Gastrocnemius medialis (tissue), 4 donors: ENCODE measurements around the gene DYNLRB1. TPM values are rescaled to one million over a fixed set of nuclear protein-coding genes. Genes with fewer than 3 reads are reported as not detected.

Experiments
- ATAC-seq, 2 donors: fragments of 150-250 bp; one replicate each; pipeline ENCODE4 v1.9.1; 2016
- DNase-seq, 2 donors: peaks; one replicate each; pipeline ENCODE4 v3.0.0-alpha.2; 2019
- H3K27ac ChIP-seq, 4 donors: fragments of 200-600 bp; sonication (generic); 1 replicate in 1 of 4; 2 replicates in 3 of 4; pipeline ENCODE4 v1.5.1; 2016 to 2018; ENCODE audit warnings: mild to moderate bottlenecking in 2 of 4, moderate library complexity in 1 of 4
- H3K27me3 ChIP-seq, 3 donors: fragments of 200-600 bp; sonication (generic) in 2 of 3; 1 replicate in 1 of 3; 2 replicates in 2 of 3; pipeline versions ENCODE4 v1.5.1 to v1.6.0; 2016 to 2019; ENCODE audit warnings: mild to moderate bottlenecking in 1 of 3, moderate library complexity in 1 of 3
- H3K36me3 ChIP-seq, 2 donors: fragments of 200-600 bp; sonication (generic) in 1 of 2; one replicate each; pipeline ENCODE4 v1.5.1; 2017 to 2018
- H3K4me1 ChIP-seq, 2 donors: fragments of 200-600 bp; sonication (generic) in 1 of 2; one replicate each; pipeline ENCODE4 v1.5.1; 2016 to 2017; ENCODE audit warnings: mild to moderate bottlenecking in 2 of 2
- H3K4me3 ChIP-seq, 4 donors: fragments of 200-600 bp; sonication (generic) in 3 of 4; 1 replicate in 1 of 4; 2 replicates in 3 of 4; pipeline ENCODE4 v1.5.1; 2016 to 2019; ENCODE audit warnings: mild to moderate bottlenecking in 2 of 4
- H3K9me3 ChIP-seq, 3 donors: fragments of 200-600 bp; sonication (generic) in 2 of 3; 1 replicate in 1 of 3; 2 replicates in 2 of 3; pipeline ENCODE4 v1.5.1; 2016 to 2019
- POLR2A ChIP-seq, 2 donors: fragments of 450-650 bp; IDR thresholded peaks; one replicate each; pipeline ENCODE4 v1.6.1; 2017; ENCODE audit warnings: antibody characterized with exemption in 2 of 2, mild to moderate bottlenecking in 2 of 2, moderate library complexity in 2 of 2
- in situ Hi-C, 4 donors: fragments of 200-750 bp; cut with MboI; loops; one replicate each; pipeline versions ENCODE4 v1.15.0 to v1.8.0; 2017; ENCODE audit warnings: low sequenced_read_pairs in 4 of 4
- intact Hi-C: fragments of 100-400 bp; cut with DNase I; formaldehyde crosslinking; loops from one replicate; pipeline ENCODE4 v1.15.1; 2023; ENCODE audit warnings: low total_unique reads
- total RNA-seq, 4 donors: library from RNA; depleted of rRNA; stranded (reverse); fragments of >200 nt; gene quantifications; one replicate each; pipeline versions ENCODE4 v1.1.0 to v1.2.3, GENCODE V29; 2016
- TF ChIP-seq, protein P1 (sequence below), 5 experiments: fragments of 450-650 bp in 3 of 5; fragments of 200-600 bp in 2 of 5; sonication (generic) in 2 of 5; IDR thresholded peaks in 4 of 5; conservative IDR thresholded peaks in 1 of 5; 1 replicate in 4 of 5; 2 replicates in 1 of 5; pipeline ENCODE4 v1.5.1; 2016 to 2019; ENCODE audit warnings: antibody characterized with exemption in 5 of 5, mild to moderate bottlenecking in 3 of 5, moderate library complexity in 3 of 5

DYNLRB1 gene
- total RNA-seq, 4 donors from 2014 or later, result 115 to 216 (median 142) TPM

GRCh38 chr20:34558320-34559218 lies 42.3 kb downstream of the DYNLRB1 start, which contains the start of gene MAP1LC3A:
TSS of gene MAP1LC3A (plus strand) at chr20:34558718. CDS start at chr20:34558869, 151 bp downstream.
- in situ Hi-C loops (no loop called here), intact Hi-C loops (loop anchor here (1.0 kb wide), 1 partner anchor 146 kb away; the partner anchor contains the start of gene TP53INP2)
- peak; percentile 74 to 84 for TF ChIP-seq POLR2A (IDR thresholded peaks at IDR 0.05)
- TF ChIP-seq, protein P1, sequence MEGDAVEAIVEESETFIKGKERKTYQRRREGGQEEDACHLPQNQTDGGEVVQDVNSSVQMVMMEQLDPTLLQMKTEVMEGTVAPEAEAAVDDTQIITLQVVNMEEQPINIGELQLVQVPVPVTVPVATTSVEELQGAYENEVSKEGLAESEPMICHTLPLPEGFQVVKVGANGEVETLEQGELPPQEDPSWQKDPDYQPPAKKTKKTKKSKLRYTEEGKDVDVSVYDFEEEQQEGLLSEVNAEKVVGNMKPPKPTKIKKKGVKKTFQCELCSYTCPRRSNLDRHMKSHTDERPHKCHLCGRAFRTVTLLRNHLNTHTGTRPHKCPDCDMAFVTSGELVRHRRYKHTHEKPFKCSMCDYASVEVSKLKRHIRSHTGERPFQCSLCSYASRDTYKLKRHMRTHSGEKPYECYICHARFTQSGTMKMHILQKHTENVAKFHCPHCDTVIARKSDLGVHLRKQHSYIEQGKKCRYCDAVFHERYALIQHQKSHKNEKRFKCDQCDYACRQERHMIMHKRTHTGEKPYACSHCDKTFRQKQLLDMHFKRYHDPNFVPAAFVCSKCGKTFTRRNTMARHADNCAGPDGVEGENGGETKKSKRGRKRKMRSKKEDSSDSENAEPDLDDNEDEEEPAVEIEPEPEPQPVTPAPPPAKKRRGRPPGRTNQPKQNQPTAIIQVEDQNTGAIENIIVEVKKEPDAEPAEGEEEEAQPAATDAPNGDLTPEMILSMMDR (IDR thresholded peaks at IDR 0.05 in 4 of 5, conservative IDR thresholded peaks at IDR 0.05 in 1 of 5), result no peak
- DNase-seq (peak; percentile 94), ATAC-seq (peak; percentile 92 to 93)
- no peaks in the 10 kb centered on the region for H3K9me3 ChIP-seq
- no peaks in the 10 kb centered on the region for H3K27me3 ChIP-seq
- H3K27ac ChIP-seq, result peak within 1 kb of the TSS; percentile 81 to 90 (median 86)
- no peaks in the 10 kb centered on the region for H3K36me3 ChIP-seq
- H3K4me3 ChIP-seq, result peak within 1 kb of the TSS; percentile 65 to 97 (median 85)
- H3K4me1 ChIP-seq, result peaks cover 3 to 5% of the 10 kb centered on the region in 2 donors

- Histone ChIP-seq H3K27ac (peak overlapping the region; percentile 81 to 90 (median 86)), H3K27me3 (no peaks in the 10 kb centered on the region), H3K36me3 (no peaks in the 10 kb centered on the region), H3K9me3 (no peaks in the 10 kb centered on the region), H3K4me1 (peaks cover 0 to 6% of the 10 kb centered on the region in 2 donors), H3K4me3 (peak overlapping the region; percentile 65 to 97 (median 85))
- intact Hi-C loops (no loop called here), in situ Hi-C loops (no loop called here)
- ATAC-seq (peak; percentile 2 to 16), DNase-seq (peak in 1 of 2 donors; percentile 19)
- TF ChIP-seq, protein P1 (IDR thresholded peaks at IDR 0.05 in 4 of 5, conservative IDR thresholded peaks at IDR 0.05 in 1 of 5), result no peak
- TF ChIP-seq POLR2A (IDR thresholded peaks at IDR 0.05), result no peak
Observed at GRCh38 chr20:34559311-34560140, 43.3 kb downstream of the DYNLRB1 start.

DNA sequence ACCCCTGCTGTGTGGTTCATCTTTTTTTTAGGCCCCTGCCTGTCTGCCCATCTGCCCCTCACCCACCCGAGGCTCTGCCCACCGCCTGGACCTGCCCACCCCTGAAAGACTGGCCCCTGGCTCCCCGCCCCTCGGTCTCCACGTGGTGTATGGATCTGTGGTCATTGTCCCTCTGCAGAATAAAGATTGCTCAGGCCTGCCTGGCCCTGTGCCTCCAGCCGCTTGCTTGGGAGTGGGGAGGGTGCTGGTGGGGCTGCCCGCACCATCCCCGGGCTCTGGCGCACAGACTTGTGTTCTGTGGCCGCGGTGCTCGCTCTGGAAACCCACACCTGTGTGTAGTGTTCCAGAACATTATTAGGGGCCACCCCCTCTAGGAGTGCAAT lies 43.9 kb downstream of the DYNLRB1 start:
- ATAC-seq (no peak), DNase-seq (no peak)
- Histone ChIP-seq H3K27me3 (no peaks in the 10 kb centered on the region), H3K4me1 (peaks cover 5 to 11% of the 10 kb centered on the region in 2 donors), H3K4me3 (no peak overlapping the region), H3K27ac (peak overlapping the region; percentile 81 to 90 (median 86)), H3K9me3 (no peaks in the 10 kb centered on the region), H3K36me3 (no peaks in the 10 kb centered on the region)
- no peak for TF ChIP-seq POLR2A (IDR thresholded peaks at IDR 0.05)
- TF ChIP-seq, protein P1 (IDR thresholded peaks at IDR 0.05 in 4 of 5, conservative IDR thresholded peaks at IDR 0.05 in 1 of 5), result no peak
- intact Hi-C loops (no loop called here), in situ Hi-C loops (no loop called here)

DNA sequence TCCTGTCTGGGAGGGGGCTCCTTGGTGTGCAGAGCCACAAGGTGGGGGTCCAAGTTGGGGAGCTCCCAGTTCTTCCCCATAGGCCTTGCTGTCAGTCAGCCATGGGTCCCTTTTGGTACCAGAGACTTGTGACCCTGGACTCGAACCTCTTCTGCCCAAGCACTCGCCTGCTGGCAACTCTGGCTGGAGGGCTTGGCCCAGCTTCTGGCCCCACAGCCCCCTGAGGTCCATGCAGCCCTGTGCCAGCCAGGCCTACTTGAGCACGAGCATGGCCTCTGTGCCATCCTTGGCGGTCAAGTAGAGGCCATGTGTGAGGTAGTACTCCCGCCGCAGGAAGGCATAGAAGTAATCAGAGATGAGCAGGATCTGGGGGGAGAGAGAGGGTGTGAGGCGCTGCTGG lies 44.4 kb downstream of the DYNLRB1 start:
- ATAC-seq (no peak), DNase-seq (no peak)
- in situ Hi-C loops (no loop called here), intact Hi-C loops (no loop called here)
- H3K4me3 ChIP-seq, result no peak overlapping the region
- no peaks in the 10 kb centered on the region for H3K36me3 ChIP-seq
- no peaks in the 10 kb centered on the region for H3K27me3 ChIP-seq
- H3K27ac ChIP-seq, result peak overlapping the region in 1 of 4 donors; percentile 88
- H3K4me1 ChIP-seq, result peaks cover 5 to 11% of the 10 kb centered on the region in 2 donors
- no peak for TF ChIP-seq POLR2A (IDR thresholded peaks at IDR 0.05)
- TF ChIP-seq, protein P1 (IDR thresholded peaks at IDR 0.05 in 4 of 5, conservative IDR thresholded peaks at IDR 0.05 in 1 of 5), result no peak
- no peaks in the 10 kb centered on the region for H3K9me3 ChIP-seq
